NT2/D1 (cell line): ENCODE results near the gene KIF22.
"Not testable (repeated sequence)": the region's sequence is repeated elsewhere in the genome, so short reads cannot be mapped to it uniquely, and the experiment has no call there.

Experiments used
- DNase-seq: peaks from one replicate; pipeline ENCODE4 v3.0.0-alpha.2; 2011; ENCODE audit warnings: low read depth, low spot score
- H3K27me3 ChIP-seq: 2 replicates; pipeline ENCODE4 v1.6.0; 2011; ENCODE audit warnings: mild to moderate bottlenecking; ENCODE audit not compliant: insufficient read length, insufficient read depth
- H3K36me3 ChIP-seq: 2 replicates; pipeline ENCODE4 v1.6.1; 2011; ENCODE audit warnings: mild to moderate bottlenecking, low read length, mixed read lengths; ENCODE audit not compliant: insufficient read depth, insufficient read length
- H3K4me1 ChIP-seq: 2 replicates; pipeline ENCODE4 v1.5.1; 2011; ENCODE audit not compliant: insufficient read depth, insufficient read length
- H3K4me3 ChIP-seq: 2 replicates; pipeline ENCODE4 v1.5.1; 2011; ENCODE audit warnings: low read depth; ENCODE audit not compliant: insufficient read length
- H3K9ac ChIP-seq: 2 replicates; pipeline ENCODE4 v1.6.0; 2011; ENCODE audit warnings: low read depth; ENCODE audit not compliant: insufficient read length
- H3K9me3 ChIP-seq: 2 replicates; pipeline ENCODE4 v1.5.1; 2011; ENCODE audit warnings: mild to moderate bottlenecking, low read length; ENCODE audit not compliant: insufficient read depth
- SUZ12 ChIP-seq: IDR thresholded peaks from 2 replicates; pipeline ENCODE4 v1.6.1; 2011; ENCODE audit not compliant: insufficient read length, insufficient read depth; ENCODE audit errors: extremely low read depth
- YY1 ChIP-seq: IDR thresholded peaks from 2 replicates; pipeline ENCODE4 v1.6.1; 2011; ENCODE audit not compliant: insufficient read length, insufficient read depth
- ZNF274 ChIP-seq: IDR thresholded peaks from 2 replicates; pipeline ENCODE4 v1.6.1; 2011; ENCODE audit warnings: mild to moderate bottlenecking, low read depth, low read length

Gene KIF22

GRCh38 chr16:29826342-29826695 lies 35.8 kb downstream of the KIF22 start:
- H3K9ac ChIP-seq = no peak overlapping the region
- no peak for TF ChIP-seq SUZ12
- no peak for TF ChIP-seq YY1
- no peak for TF ChIP-seq ZNF274
- H3K4me1 ChIP-seq = peaks cover 21% of the 10 kb centered on the region
- no peaks in the 10 kb centered on the region for H3K9me3 ChIP-seq
- DNase-seq = no peak
- H3K4me3 ChIP-seq = no peak overlapping the region
- no peaks in the 10 kb centered on the region for H3K27me3 ChIP-seq
- peaks cover 2% of the 10 kb centered on the region for H3K36me3 ChIP-seq

DNA sequence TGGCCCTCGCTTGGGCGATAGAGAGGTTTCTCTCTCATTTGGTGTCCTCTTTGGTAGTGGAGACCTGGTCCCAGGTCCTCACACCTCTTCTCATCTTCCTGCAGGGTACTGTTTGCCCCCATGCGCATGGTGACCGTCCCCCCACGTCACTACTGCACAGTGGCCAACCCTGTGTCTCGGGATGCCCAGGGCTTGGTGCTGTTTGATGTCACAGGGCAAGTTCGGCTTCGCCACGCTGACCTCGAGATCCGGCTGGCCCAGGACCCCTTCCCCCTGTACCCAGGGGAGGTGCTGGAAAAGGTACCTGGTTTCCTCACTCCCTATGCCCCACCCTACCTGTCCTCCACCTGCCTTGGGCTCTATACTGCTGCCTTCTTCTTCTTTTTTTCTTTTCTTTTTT lies 40.2 kb downstream of the KIF22 start:
- no peak for TF ChIP-seq SUZ12
- TF ChIP-seq YY1 = no peak
- Histone ChIP-seq H3K4me1 (peaks cover 10% of the 10 kb centered on the region), H3K9ac (no peak overlapping the region), H3K9me3 (no peaks in the 10 kb centered on the region), H3K4me3 (no peak overlapping the region), H3K27me3 (no peaks in the 10 kb centered on the region), H3K36me3 (peaks cover 13% of the 10 kb centered on the region)
- no peak for DNase-seq

DNA sequence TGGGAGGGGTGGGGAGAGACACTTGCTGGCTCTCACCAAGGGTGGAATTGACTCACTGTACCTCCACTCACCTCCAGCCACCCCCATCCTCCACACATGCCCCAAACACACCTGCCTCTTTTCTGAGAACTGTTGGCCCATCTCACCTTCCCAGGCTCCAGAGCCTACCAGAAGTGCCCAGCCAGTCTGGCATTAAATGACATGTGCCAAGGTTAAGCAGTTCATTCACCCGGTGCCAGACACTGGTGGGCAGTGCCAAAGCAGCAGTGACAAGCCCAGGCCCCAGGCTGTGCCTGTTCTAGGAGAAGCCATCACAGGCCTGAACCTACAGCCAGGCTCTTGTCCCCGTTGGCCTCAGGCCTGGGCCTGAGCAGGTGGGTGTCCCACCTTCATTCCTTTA lies 40.9 kb downstream of the KIF22 start:
- Histone ChIP-seq H3K4me1 (peaks cover 6% of the 10 kb centered on the region), H3K27me3 (no peaks in the 10 kb centered on the region), H3K36me3 (peaks cover 13% of the 10 kb centered on the region), H3K4me3 (no peak overlapping the region), H3K9ac (no peak overlapping the region), H3K9me3 (no peaks in the 10 kb centered on the region)
- no peak for DNase-seq
- TF ChIP-seq SUZ12 (no peak), ZNF274 (no peak), YY1 (no peak)

GRCh38 chr16:29833219-29833618 lies 42.7 kb downstream of the KIF22 start:
- not testable (repeated sequence) for DNase-seq

DNA sequence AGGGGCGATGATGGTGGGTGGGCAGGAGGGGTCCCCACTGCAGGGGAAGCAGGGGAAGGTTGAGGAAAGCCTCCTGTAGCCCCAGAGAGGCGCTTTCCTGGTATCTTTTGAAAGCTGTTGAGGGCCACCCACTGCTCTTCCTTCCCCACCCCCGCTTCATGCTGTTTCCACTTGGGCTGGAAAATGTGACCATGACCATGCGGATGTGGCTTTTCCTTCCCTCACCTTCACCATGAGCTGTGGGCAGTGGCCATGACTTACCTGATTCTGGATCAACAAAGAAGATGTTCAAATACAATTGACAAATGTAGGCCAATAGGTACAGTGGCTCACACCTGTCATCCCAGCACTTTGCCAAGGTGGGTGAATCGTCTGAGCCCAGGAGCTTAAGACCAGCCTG lies 43.5 kb downstream of the KIF22 start:
- H3K4me3 ChIP-seq = no peak overlapping the region
- H3K9me3 ChIP-seq = no peaks in the 10 kb centered on the region
- TF ChIP-seq YY1 = no peak
- no peak for TF ChIP-seq ZNF274
- no peak for TF ChIP-seq SUZ12
- peaks cover 18% of the 10 kb centered on the region for H3K36me3 ChIP-seq
- DNase-seq = no peak
- peaks cover 6% of the 10 kb centered on the region for H3K4me1 ChIP-seq
- H3K9ac ChIP-seq = no peak overlapping the region
- no peaks in the 10 kb centered on the region for H3K27me3 ChIP-seq

More at GRCh38 chr16:29833219-29833618, 42.7 kb downstream of the KIF22 start:
- not testable (repeated sequence) for H3K9ac ChIP-seq, H3K4me1 ChIP-seq, H3K4me3 ChIP-seq, H3K27me3 ChIP-seq, H3K9me3 ChIP-seq
- H3K36me3 ChIP-seq = peaks cover 18% of the 10 kb centered on the region

- TF ChIP-seq ZNF274 (no peak), SUZ12 (no peak), YY1 (no peak)
- peaks cover 23% of the 10 kb centered on the region for H3K36me3 ChIP-seq
Observed at GRCh38 chr16:29835926-29836325, 45.4 kb downstream of the KIF22 start.

GRCh38 chr16:29836623-29837022 lies 46.1 kb downstream of the KIF22 start:
- Histone ChIP-seq H3K9me3 (no peaks in the 10 kb centered on the region), H3K36me3 (peaks cover 23% of the 10 kb centered on the region), H3K27me3 (no peaks in the 10 kb centered on the region), H3K9ac (no peak overlapping the region), H3K4me3 (no peak overlapping the region), H3K4me1 (peaks cover 2% of the 10 kb centered on the region)
- TF ChIP-seq YY1 = no peak
- TF ChIP-seq ZNF274 = no peak
- TF ChIP-seq SUZ12 = no peak
- DNase-seq = no peak

More at GRCh38 chr16:29835926-29836325, 45.4 kb downstream of the KIF22 start:
- no peaks in the 10 kb centered on the region for H3K9me3 ChIP-seq
- H3K4me1 ChIP-seq = peaks cover 2% of the 10 kb centered on the region
- H3K27me3 ChIP-seq = no peaks in the 10 kb centered on the region
- H3K9ac ChIP-seq = no peak overlapping the region
- H3K4me3 ChIP-seq = no peak overlapping the region
- no peak for DNase-seq

GRCh38 chr16:29837841-29838240 lies 47.3 kb downstream of the KIF22 start:
- peaks cover 26% of the 10 kb centered on the region for H3K36me3 ChIP-seq
- no peak for TF ChIP-seq ZNF274
- no peak for TF ChIP-seq YY1
- TF ChIP-seq SUZ12 = no peak
- DNase-seq = no peak
- H3K4me3 ChIP-seq = no peak overlapping the region
- H3K27me3 ChIP-seq = no peaks in the 10 kb centered on the region
- H3K9ac ChIP-seq = no peak overlapping the region
- H3K9me3 ChIP-seq = no peaks in the 10 kb centered on the region
- peaks cover 2% of the 10 kb centered on the region for H3K4me1 ChIP-seq
